ENCODE results near the gene DOCK4. TPM values are rescaled to one million over a fixed set of nuclear protein-coding genes. Genes with fewer than 3 reads are reported as not detected.

DOCK4 gene
- total RNA-seq, 1 experiment from 2014 or later: 0.07 TPM

- in situ Hi-C loops (cut with HindIII; ENCODE audit: low sequenced_read_pairs): no loop called here
- no peak for DNase-seq (ENCODE audit: low spot score)
These were observed 498.1 kb downstream of the DOCK4 start for GRCh38 chr7:111708072-111708471.

DNA sequence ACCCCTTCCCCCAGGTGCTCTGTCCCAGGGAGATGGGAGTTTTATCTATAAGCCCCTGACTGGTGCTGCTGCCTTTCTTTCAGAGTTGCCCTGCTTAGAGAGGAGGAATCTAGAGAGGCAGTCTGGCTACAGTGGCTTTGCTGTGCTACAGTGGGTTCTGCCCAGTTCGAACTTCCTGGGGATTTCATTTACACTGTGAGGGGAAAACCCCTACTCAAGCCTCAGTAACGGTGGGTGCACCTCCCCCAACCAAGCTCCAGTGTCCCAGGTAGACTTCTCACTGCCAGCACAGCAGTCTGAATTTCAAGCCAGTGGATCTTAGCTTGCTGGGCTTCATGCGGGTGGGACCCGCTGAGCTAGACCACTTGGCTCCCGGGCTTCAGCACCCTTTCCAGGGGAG is 500.4 kb downstream of the DOCK4 start:
- DNase-seq (ENCODE audit: low spot score): no peak
- in situ Hi-C loops (cut with HindIII; ENCODE audit: low sequenced_read_pairs): no loop called here

- in situ Hi-C loops (cut with HindIII; ENCODE audit: low sequenced_read_pairs): no loop called here
- no peak for DNase-seq (ENCODE audit: low spot score)
These were observed 508.4 kb downstream of the DOCK4 start for GRCh38 chr7:111697771-111698170.

GRCh38 chr7:111694376-111694775 is 511.8 kb downstream of the DOCK4 start:
- in situ Hi-C loops (cut with HindIII; ENCODE audit: low sequenced_read_pairs): no loop called here
- DNase-seq (ENCODE audit: low spot score): no peak

DNA sequence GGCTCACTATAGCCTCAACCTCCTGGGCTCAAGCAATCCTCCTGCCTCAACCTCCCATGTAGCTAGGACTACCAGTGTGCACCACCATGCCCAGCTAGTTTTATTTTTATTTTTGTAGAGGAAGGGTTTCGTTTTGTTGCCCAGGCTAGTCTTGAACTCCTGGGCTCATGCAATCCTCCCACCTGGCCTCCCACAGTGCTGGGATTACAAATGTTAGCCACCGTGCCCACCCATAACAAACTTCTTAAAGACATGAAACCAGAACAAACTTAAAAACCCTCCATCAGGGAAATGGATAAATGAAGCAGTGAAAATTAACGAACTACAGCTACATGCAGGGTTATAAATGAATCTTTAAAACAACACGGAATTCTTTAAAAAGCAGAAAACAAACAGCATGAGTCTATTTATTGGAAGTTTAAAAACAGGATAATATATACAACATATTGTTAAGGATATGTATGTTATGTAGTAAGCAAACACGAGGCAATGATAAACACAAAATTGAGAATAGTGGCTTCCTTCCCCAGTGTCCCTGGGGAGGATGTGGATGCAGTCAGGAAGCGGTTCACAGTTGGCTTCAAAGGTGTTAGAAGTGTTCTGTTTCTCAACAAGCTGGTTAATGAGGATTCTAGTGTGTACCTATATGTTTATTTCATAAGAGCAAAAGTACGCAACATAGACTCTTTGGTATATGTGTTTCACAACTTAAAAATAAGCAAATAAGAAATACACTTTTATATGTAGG is 515.7 kb downstream of the DOCK4 start:
- DNase-seq (ENCODE audit: low spot score): no peak
- in situ Hi-C loops (cut with HindIII; ENCODE audit: low sequenced_read_pairs): no loop called here

DNA sequence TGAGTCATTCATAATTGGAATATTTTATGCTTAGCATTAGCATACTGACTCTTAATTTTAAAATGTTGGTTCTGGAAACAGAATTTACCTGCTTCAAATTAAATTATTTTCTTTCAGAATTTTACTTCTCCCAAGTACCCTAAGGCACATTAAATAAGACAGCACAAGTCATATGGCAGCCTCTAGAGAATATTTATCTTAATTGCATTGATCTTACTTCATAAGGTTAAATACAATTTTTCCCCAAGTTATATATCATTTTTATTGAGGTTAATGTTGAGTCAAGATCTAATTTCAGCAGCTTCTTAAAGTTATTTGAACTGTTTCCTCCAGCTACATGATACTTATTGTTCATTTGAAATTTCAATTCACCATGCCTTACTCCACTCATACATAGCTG is 520.9 kb downstream of the DOCK4 start:
- in situ Hi-C loops (cut with HindIII; ENCODE audit: low sequenced_read_pairs): no loop called here
- no peak for DNase-seq (ENCODE audit: low spot score)

- DNase-seq (ENCODE audit: low spot score): no peak
- in situ Hi-C loops (cut with HindIII; ENCODE audit: low sequenced_read_pairs): no loop called here
These were observed 523.4 kb downstream of the DOCK4 start for GRCh38 chr7:111682588-111683340.

DNA sequence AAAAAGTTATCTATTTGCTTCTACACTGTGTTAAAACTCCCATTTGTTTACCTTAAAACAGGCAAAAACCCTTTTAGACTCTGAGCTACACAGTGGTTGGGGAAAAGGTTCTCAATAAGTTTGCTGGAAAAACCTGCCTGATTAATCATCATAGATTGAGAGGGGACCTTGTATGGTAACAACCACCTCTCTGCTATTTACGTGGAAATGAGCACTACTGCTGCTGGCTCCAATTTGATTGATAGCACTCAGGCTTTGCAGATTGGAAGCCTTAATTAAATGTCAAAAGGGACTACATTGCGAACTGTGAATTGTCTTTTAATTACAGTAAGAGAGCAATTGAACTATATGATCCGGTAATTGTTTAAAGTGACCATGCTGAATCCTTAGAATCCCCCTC is 525.0 kb downstream of the DOCK4 start:
- DNase-seq (ENCODE audit: low spot score): no peak
- in situ Hi-C loops (cut with HindIII; ENCODE audit: low sequenced_read_pairs): no loop called here

DNA sequence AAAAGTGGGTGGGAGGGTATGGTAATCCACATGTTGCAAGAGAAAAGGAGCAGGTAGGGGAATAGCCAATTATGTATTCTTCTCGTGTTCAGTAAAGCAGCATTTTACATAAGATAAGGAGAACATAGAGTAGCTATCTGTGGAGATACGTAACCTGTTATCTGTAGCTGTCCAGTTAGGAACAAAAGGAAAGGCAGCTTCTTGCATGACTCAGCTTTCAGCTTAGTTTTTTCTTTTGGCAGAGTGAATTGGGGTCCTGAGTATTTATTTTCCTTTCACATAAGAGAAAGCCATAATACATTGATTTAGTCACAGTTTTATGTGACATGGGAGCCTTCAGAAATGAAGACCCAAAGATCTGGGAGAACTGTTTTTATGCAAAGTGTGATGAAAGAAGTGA is 527.2 kb downstream of the DOCK4 start:
- no peak for DNase-seq (ENCODE audit: low spot score)
- in situ Hi-C loops (cut with HindIII; ENCODE audit: low sequenced_read_pairs): no loop called here

- DNase-seq (ENCODE audit: low spot score): no peak
- in situ Hi-C loops (cut with HindIII; ENCODE audit: low sequenced_read_pairs): no loop called here
These were observed 527.9 kb downstream of the DOCK4 start for GRCh38 chr7:111678281-111678680.

DNA sequence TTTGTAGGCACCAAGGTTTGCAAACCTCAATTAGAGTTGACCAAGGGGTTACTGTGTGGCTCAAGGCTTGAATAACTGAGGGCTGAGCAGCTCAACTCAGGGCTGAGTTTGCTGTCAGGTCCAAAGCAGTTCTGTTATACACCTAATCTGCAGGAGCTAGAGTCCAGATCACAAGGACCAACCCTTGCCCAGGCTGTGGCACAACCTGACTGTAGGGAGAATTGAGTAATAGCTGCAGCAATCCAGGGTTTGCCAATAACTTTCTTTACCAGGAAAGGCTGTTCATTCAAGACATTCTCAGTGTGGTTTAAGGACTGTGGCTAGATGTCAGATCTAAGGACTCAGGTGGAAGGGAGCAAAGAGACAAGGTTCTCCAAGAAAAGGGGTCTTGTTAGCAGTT is 528.4 kb downstream of the DOCK4 start:
- no peak for DNase-seq (ENCODE audit: low spot score)
- in situ Hi-C loops (cut with HindIII; ENCODE audit: low sequenced_read_pairs): no loop called here

GRCh38 chr7:111676811-111677210 is 529.4 kb downstream of the DOCK4 start:
- in situ Hi-C loops (cut with HindIII; ENCODE audit: low sequenced_read_pairs): no loop called here
- DNase-seq (ENCODE audit: low spot score): no peak

Other genes starting within 250 kb of the DOCK4 start
- 20.7 and 53.1 TPM in 2 replicates for gene ZNF277, start 296 bp upstream of the DOCK4 start, total RNA-seq (2014; rRNA removed; shearing (Covaris generic))
- 24.1 and 26.3 TPM in 2 replicates for gene IFRD1, start 244.1 kb upstream of the DOCK4 start, total RNA-seq (2014; rRNA removed; shearing (Covaris generic))